LNCaP clone FGC (cell line): ENCODE measurements around the gene UNC119.

Experiments used
- DNase-seq: peaks from one replicate; pipeline ENCODE4 v3.0.0-alpha.2; 2011; ENCODE audit warnings: low read depth
- H3K4me3 ChIP-seq: 2 replicates; pipeline ENCODE4 v1.5.1; 2011; ENCODE audit warnings: mild to moderate bottlenecking, low read depth, low read length, control low read depth
- CTCF ChIP-seq: IDR thresholded peaks from 2 replicates; pipeline ENCODE4 v1.5.1; 2012; ENCODE audit warnings: mild to moderate bottlenecking; ENCODE audit not compliant: control insufficient read depth, insufficient read depth; ENCODE audit errors: extremely low read depth

UNC119 gene

GRCh38 chr17:28548417-28549130 is 3.9 kb downstream of the UNC119 start:
- no peak for DNase-seq
- TF ChIP-seq CTCF, result no peak

GRCh38 chr17:28547623-28548416 is 4.6 kb downstream of the UNC119 start:
- H3K4me3 ChIP-seq, result no peak overlapping the region
- peak; percentile 90 for TF ChIP-seq CTCF
- DNase-seq, result no peak

More at GRCh38 chr17:28548417-28549130, 3.9 kb downstream of the UNC119 start:
- no peak overlapping the region for H3K4me3 ChIP-seq

GRCh38 chr17:28547096-28547622 is 5.3 kb downstream of the UNC119 start:
- TF ChIP-seq CTCF, result no peak
- DNase-seq, result no peak
- H3K4me3 ChIP-seq, result no peak overlapping the region

GRCh38 chr17:28545787-28546415 is 6.5 kb downstream of the UNC119 start:
- no peak for TF ChIP-seq CTCF
- DNase-seq, result no peak
- no peak overlapping the region for H3K4me3 ChIP-seq

- no peak for TF ChIP-seq CTCF
- DNase-seq, result no peak
- H3K4me3 ChIP-seq, result no peak overlapping the region
These were observed 7.3 kb downstream of the UNC119 start for GRCh38 chr17:28545141-28545503.

- no peak for TF ChIP-seq CTCF
- no peak for DNase-seq
- no peak overlapping the region for H3K4me3 ChIP-seq
These were observed 7.9 kb downstream of the UNC119 start for GRCh38 chr17:28544402-28545140.
